AG09319 (cell line): ENCODE data around the gene SH3BGRL2.
"Not testable (repeated sequence)": the region's sequence is repeated elsewhere in the genome, so short reads cannot be mapped to it uniquely, and the experiment has no call there.

Source experiments
- DNase-seq: peaks from one replicate; pipeline ENCODE4 v3.0.0-alpha.2; 2010; ENCODE audit warnings: low read depth; ENCODE audit errors: extremely low read depth
- CTCF ChIP-seq: IDR thresholded peaks from 2 replicates; pipeline ENCODE4 v1.5.1; 2011; ENCODE audit warnings: low read depth, mild to moderate bottlenecking, inconsistent platforms, low read length, moderate library complexity

The SH3BGRL2 gene

GRCh38 chr6:79614326-79615305 is 16.5 kb upstream of the SH3BGRL2 start:
- no peak for TF ChIP-seq CTCF
- no peak for DNase-seq

- TF ChIP-seq CTCF: no peak
Observed at GRCh38 chr6:79617518-79617941, 13.6 kb upstream of the SH3BGRL2 start.

GRCh38 chr6:79618425-79618824 is 12.7 kb upstream of the SH3BGRL2 start:
- DNase-seq: not testable (repeated sequence)

More at GRCh38 chr6:79617518-79617941, 13.6 kb upstream of the SH3BGRL2 start:
- DNase-seq: no peak

- DNase-seq: no peak
- no peak for TF ChIP-seq CTCF
Observed at GRCh38 chr6:79621579-79621978, 9.6 kb upstream of the SH3BGRL2 start.

- TF ChIP-seq CTCF: no peak
- DNase-seq: no peak
Observed at GRCh38 chr6:79622364-79622763, 8.8 kb upstream of the SH3BGRL2 start.

- no peak for TF ChIP-seq CTCF
- no peak for DNase-seq
Observed at GRCh38 chr6:79623106-79623505, 8.0 kb upstream of the SH3BGRL2 start.

- DNase-seq: no peak
- TF ChIP-seq CTCF: no peak
Observed at GRCh38 chr6:79625746-79626145, 5.4 kb upstream of the SH3BGRL2 start.
